H9 (cell line): ENCODE measurements around the gene GRAMD1B. TPM values are rescaled to one million over a fixed set of nuclear protein-coding genes. Genes with fewer than 3 reads are reported as not detected.

Experiments
- DNase-seq: peaks from one replicate; pipeline ENCODE4 v3.0.0-alpha.2; 2017
- H2AFZ ChIP-seq: one replicate; pipeline ENCODE4 v1.6.1; 2013; ENCODE audit warnings: mild to moderate bottlenecking, low read length, control low read depth, moderate library complexity
- H2AK5ac ChIP-seq: 2 replicates; pipeline ENCODE4 v1.6.1; 2013; ENCODE audit warnings: low read length, control low read depth, mixed read lengths; ENCODE audit not compliant: insufficient read length
- H2BK120ac ChIP-seq: one replicate; pipeline ENCODE4 v1.6.1; 2013; ENCODE audit warnings: low read depth, mild to moderate bottlenecking, low read length, control low read depth, inconsistent platforms; ENCODE audit not compliant: poor library complexity, severe bottlenecking
- H2BK12ac ChIP-seq: 2 replicates; pipeline ENCODE4 v1.6.1; 2013; ENCODE audit warnings: low read length, control low read depth, mixed read lengths, low read depth; ENCODE audit not compliant: insufficient read length
- H2BK15ac ChIP-seq: 2 replicates; pipeline ENCODE4 v1.6.1; 2013; ENCODE audit warnings: low read depth, low read length, control low read depth
- H2BK20ac ChIP-seq: one replicate; pipeline ENCODE4 v1.6.1; 2013; ENCODE audit warnings: low read depth, mild to moderate bottlenecking, low read length, control low read depth, inconsistent platforms; ENCODE audit not compliant: poor library complexity, severe bottlenecking
- H2BK5ac ChIP-seq: 2 replicates; pipeline ENCODE4 v1.6.1; 2013; ENCODE audit warnings: low read length, control low read depth, mixed read lengths; ENCODE audit not compliant: insufficient read length
- H3K14ac ChIP-seq: 2 replicates; pipeline ENCODE4 v1.6.1; 2013; ENCODE audit warnings: low read length, control low read depth; ENCODE audit not compliant: insufficient read depth
- H3K18ac ChIP-seq: 2 replicates; pipeline ENCODE4 v1.6.1; 2013; ENCODE audit warnings: low read depth, mild to moderate bottlenecking, mixed read lengths, low read length, control low read depth; ENCODE audit not compliant: insufficient read length
- H3K23ac ChIP-seq: 2 replicates; pipeline ENCODE4 v1.6.1; 2013; ENCODE audit warnings: low read length, control low read depth, mixed read lengths, low read depth; ENCODE audit not compliant: insufficient read length
- H3K23me2 ChIP-seq: 2 replicates; pipeline ENCODE4 v1.6.1; 2013; ENCODE audit warnings: low read depth, mild to moderate bottlenecking, mixed read lengths, low read length, control low read depth; ENCODE audit not compliant: insufficient read length, poor library complexity, severe bottlenecking
- H3K27ac ChIP-seq: 2 replicates; pipeline ENCODE4 v1.5.1; 2013; ENCODE audit warnings: low read length, control low read depth, mixed read lengths, low read depth; ENCODE audit not compliant: insufficient read length
- H3K27me3 ChIP-seq: 2 replicates; pipeline ENCODE4 v1.6.1; 2013; ENCODE audit warnings: low read length, control low read depth, inconsistent platforms; ENCODE audit not compliant: insufficient read depth
- H3K4ac ChIP-seq: 2 replicates; pipeline ENCODE4 v1.6.1; 2013; ENCODE audit warnings: low read depth, mild to moderate bottlenecking, control low read depth, inconsistent platforms, low read length, moderate library complexity
- H3K4me1 ChIP-seq: 2 replicates; pipeline ENCODE4 v1.6.1; 2013; ENCODE audit warnings: low read length, control low read depth, inconsistent platforms; ENCODE audit not compliant: insufficient read depth
- H3K4me2 ChIP-seq: 2 replicates; pipeline ENCODE4 v1.6.1; 2013; ENCODE audit warnings: low read length, control low read depth, mixed read lengths; ENCODE audit not compliant: insufficient read length, insufficient read depth
- H3K56ac ChIP-seq: 2 replicates; pipeline ENCODE4 v1.6.1; 2013; ENCODE audit warnings: low read depth, mild to moderate bottlenecking, mixed read lengths, low read length, control low read depth; ENCODE audit not compliant: insufficient read length
- H3K79me1 ChIP-seq: 2 replicates; pipeline ENCODE4 v1.6.1; 2013; ENCODE audit warnings: low read depth, mild to moderate bottlenecking, moderate library complexity, low read length, control low read depth, inconsistent platforms; ENCODE audit not compliant: insufficient read depth, poor library complexity, severe bottlenecking
- H3K79me2 ChIP-seq: 2 replicates; pipeline ENCODE4 v1.6.1; 2013; ENCODE audit warnings: low read length, control low read depth, inconsistent platforms; ENCODE audit not compliant: insufficient read depth
- H3K9ac ChIP-seq: 2 replicates; pipeline ENCODE4 v1.6.1; 2013; ENCODE audit warnings: low read length, control low read depth, mixed read lengths; ENCODE audit not compliant: insufficient read length; ENCODE audit errors: extremely low read depth
- H3K9me3 ChIP-seq: one replicate; pipeline ENCODE4 v1.6.1; 2013; ENCODE audit warnings: low read depth, low read length, inconsistent platforms; ENCODE audit not compliant: control insufficient read depth
- H3T11ph ChIP-seq: one replicate; pipeline ENCODE4 v1.6.1; 2013; ENCODE audit warnings: mild to moderate bottlenecking, low read length, control low read depth, inconsistent platforms
- H4K20me1 ChIP-seq: one replicate; pipeline ENCODE4 v1.6.1; 2013; ENCODE audit not compliant: control insufficient read depth, insufficient read length, insufficient read depth
- H4K5ac ChIP-seq: 2 replicates; pipeline ENCODE4 v1.6.1; 2013; ENCODE audit warnings: low read depth, mild to moderate bottlenecking, mixed read lengths, low read length, control low read depth; ENCODE audit not compliant: insufficient read length
- H4K8ac ChIP-seq: replicated peaks from 2 replicates; pipeline ENCODE4 v1.6.1; 2013; ENCODE audit warnings: low read length, control low read depth, mixed read lengths, low read depth; ENCODE audit not compliant: insufficient read length
- H4K91ac ChIP-seq: 2 replicates; pipeline ENCODE4 v1.6.1; 2013; ENCODE audit warnings: low read depth, mild to moderate bottlenecking, moderate library complexity, mixed read lengths, low read length, control low read depth; ENCODE audit not compliant: insufficient read length
- H3K27ac Mint-ChIP-seq, 3 experiments: 2 replicates in 2 of 3; 3 replicates in 1 of 3; pipeline ENCODE4 v1.8.0; 2020 to 2021; ENCODE audit warnings: mixed read lengths in 3 of 3, mild to moderate bottlenecking in 1 of 3, moderate library complexity in 1 of 3
- H3K27me3 Mint-ChIP-seq: 2 replicates; pipeline ENCODE4 v1.8.0; 2021; ENCODE audit warnings: low read depth, mild to moderate bottlenecking, moderate library complexity, mixed read lengths
- H3K36me3 Mint-ChIP-seq, 3 experiments: 2 replicates in 2 of 3; 3 replicates in 1 of 3; pipeline ENCODE4 v1.8.0; 2020 to 2021; ENCODE audit warnings: low read depth in 3 of 3, mixed read lengths in 3 of 3; ENCODE audit not compliant: insufficient read depth in 1 of 3
- H3K4me1 Mint-ChIP-seq, 2 experiments: 2 replicates each; pipeline ENCODE4 v1.8.0; 2020; ENCODE audit warnings: mixed read lengths in 2 of 2
- H3K4me3 Mint-ChIP-seq, 2 experiments: 2 replicates in 1 of 2; 3 replicates in 1 of 2; pipeline ENCODE4 v1.8.0; 2020 to 2021; ENCODE audit warnings: mild to moderate bottlenecking in 2 of 2, mixed read lengths in 2 of 2, moderate library complexity in 1 of 2
- H3K9me3 Mint-ChIP-seq, 2 experiments: 2 replicates in 1 of 2; 3 replicates in 1 of 2; pipeline ENCODE4 v1.8.0; 2020; ENCODE audit warnings: mild to moderate bottlenecking in 2 of 2, mixed read lengths in 2 of 2, moderate library complexity in 1 of 2
- WGBS: extraction: QIAGEN DNeasy Blood & Tissue Kit; methylation state at CpG from one replicate; pipeline ENCODE4 v1.1.7; 2013; ENCODE audit warnings: missing lambda C conversion rate, low lambda C conversion rate, mixed read lengths; ENCODE audit not compliant: insufficient read length; ENCODE audit errors: extremely low coverage; 5-methylcytosine and 5-hydroxymethylcytosine counted together
- total RNA-seq: library from RNA; stranded (reverse); gene quantifications from 2 replicates; pipeline ENCODE4 v1.2.1, GENCODE V29; 2021
- TF ChIP-seq, protein P1 (sequence below): fragments of 200-600 bp; sonication (generic); conservative IDR thresholded peaks from 3 replicates; pipeline ENCODE4 v1.8.0; 2021; ENCODE audit warnings: antibody characterized with exemption, mild to moderate bottlenecking

Gene GRAMD1B
- total RNA-seq, 1 experiment from 2014 or later: 25.9 TPM

DNA sequence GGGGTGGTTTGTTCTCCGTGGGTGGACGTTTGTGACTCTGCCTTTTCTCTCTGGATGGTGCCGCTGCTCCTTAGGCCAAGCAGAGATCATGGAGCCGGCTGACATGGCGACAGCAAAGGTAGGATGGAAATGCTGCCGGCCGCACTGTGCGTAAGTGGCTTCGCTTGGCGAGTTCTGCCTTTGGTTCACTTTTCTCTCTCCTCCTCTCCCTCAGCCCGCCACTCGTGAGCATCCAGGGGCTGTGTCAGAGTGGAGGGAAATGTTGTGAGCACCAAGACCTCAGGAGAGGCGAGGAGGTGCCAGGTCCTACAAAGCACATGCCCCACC is 80.5 kb downstream of the GRAMD1B start:
- H3K14ac ChIP-seq: no peak overlapping the region; the same call in 1 of the 2 replicates
- H3K4me2 ChIP-seq: no peak overlapping the region
- no peak overlapping the region for H3K4me3 Mint-ChIP-seq
- no peak overlapping the region for H2AK5ac ChIP-seq
- H3K18ac ChIP-seq: no peak overlapping the region
- H4K8ac ChIP-seq: no peak overlapping the region
- no peak overlapping the region for H2AFZ ChIP-seq
- H4K5ac ChIP-seq: no peak overlapping the region
- H3K79me2 ChIP-seq: no peaks in the 10 kb centered on the region
- no peak overlapping the region for H3K4ac ChIP-seq
- no peak overlapping the region for H3K23ac ChIP-seq
- no peaks in the 10 kb centered on the region for H3K27me3 Mint-ChIP-seq
- no peaks in the 10 kb centered on the region for H3K9me3 Mint-ChIP-seq
- H4K20me1 ChIP-seq: no peaks in the 10 kb centered on the region
- no peak overlapping the region for H2BK15ac ChIP-seq
- no peak overlapping the region for H2BK120ac ChIP-seq
- no peak overlapping the region for H3T11ph ChIP-seq
- no peaks in the 10 kb centered on the region for H3K79me1 ChIP-seq
- TF ChIP-seq, protein P1, sequence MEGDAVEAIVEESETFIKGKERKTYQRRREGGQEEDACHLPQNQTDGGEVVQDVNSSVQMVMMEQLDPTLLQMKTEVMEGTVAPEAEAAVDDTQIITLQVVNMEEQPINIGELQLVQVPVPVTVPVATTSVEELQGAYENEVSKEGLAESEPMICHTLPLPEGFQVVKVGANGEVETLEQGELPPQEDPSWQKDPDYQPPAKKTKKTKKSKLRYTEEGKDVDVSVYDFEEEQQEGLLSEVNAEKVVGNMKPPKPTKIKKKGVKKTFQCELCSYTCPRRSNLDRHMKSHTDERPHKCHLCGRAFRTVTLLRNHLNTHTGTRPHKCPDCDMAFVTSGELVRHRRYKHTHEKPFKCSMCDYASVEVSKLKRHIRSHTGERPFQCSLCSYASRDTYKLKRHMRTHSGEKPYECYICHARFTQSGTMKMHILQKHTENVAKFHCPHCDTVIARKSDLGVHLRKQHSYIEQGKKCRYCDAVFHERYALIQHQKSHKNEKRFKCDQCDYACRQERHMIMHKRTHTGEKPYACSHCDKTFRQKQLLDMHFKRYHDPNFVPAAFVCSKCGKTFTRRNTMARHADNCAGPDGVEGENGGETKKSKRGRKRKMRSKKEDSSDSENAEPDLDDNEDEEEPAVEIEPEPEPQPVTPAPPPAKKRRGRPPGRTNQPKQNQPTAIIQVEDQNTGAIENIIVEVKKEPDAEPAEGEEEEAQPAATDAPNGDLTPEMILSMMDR: no peak
- H3K27me3 ChIP-seq: no peaks in the 10 kb centered on the region
- H3K9ac ChIP-seq: no peak overlapping the region
- no peak overlapping the region for H3K27ac ChIP-seq
- no peaks in the 10 kb centered on the region; the same call in 1 of the 2 replicates for H3K4me1 ChIP-seq
- no peak overlapping the region for H3K56ac ChIP-seq
- H4K91ac ChIP-seq: no peak overlapping the region
- no peaks in the 10 kb centered on the region for H3K23me2 ChIP-seq
- no peak overlapping the region for H3K27ac Mint-ChIP-seq
- WGBS: no CpG with 5 or more reads among the region's 13 CpGs
- H3K4me1 Mint-ChIP-seq: peaks cover 37 to 45% of the 10 kb centered on the region in 2 experiments
- DNase-seq: no peak
- H3K36me3 Mint-ChIP-seq: no peaks in the 10 kb centered on the region
- H2BK20ac ChIP-seq: no peak overlapping the region
- H2BK12ac ChIP-seq: no peak overlapping the region
- H2BK5ac ChIP-seq: no peak overlapping the region
- no peaks in the 10 kb centered on the region for H3K9me3 ChIP-seq
